HG03103 (cell line): ENCODE data around the gene PARD3B.

Experiments used
- ATAC-seq: cut with Tn5 transposase; IDR thresholded peaks from one replicate; pipeline ENCODE4 v1.9.1; 2021; ENCODE audit warnings: low read depth; ENCODE audit not compliant: unreplicated experiment

PARD3B gene

DNA sequence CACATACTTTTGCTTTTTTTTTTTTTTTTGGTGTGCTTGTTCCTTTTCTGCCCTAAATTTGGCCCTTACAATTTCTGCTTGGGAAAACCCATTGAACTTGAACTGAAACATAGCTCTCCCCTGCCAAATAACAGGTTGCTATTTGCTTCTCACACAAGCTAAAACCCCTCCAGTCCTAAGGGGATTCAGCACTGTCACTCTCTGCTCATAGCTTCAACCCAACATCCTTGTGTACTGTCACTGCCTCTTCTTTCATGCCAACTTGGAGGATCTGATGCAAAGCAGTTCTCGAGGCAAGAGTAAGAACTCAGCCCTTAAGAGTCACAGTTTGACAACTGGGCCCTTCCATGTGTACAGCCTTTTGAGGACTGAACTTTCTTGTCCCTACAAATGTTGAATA is 1106.4 kb downstream of the PARD3B start:
- no peak for ATAC-seq

DNA sequence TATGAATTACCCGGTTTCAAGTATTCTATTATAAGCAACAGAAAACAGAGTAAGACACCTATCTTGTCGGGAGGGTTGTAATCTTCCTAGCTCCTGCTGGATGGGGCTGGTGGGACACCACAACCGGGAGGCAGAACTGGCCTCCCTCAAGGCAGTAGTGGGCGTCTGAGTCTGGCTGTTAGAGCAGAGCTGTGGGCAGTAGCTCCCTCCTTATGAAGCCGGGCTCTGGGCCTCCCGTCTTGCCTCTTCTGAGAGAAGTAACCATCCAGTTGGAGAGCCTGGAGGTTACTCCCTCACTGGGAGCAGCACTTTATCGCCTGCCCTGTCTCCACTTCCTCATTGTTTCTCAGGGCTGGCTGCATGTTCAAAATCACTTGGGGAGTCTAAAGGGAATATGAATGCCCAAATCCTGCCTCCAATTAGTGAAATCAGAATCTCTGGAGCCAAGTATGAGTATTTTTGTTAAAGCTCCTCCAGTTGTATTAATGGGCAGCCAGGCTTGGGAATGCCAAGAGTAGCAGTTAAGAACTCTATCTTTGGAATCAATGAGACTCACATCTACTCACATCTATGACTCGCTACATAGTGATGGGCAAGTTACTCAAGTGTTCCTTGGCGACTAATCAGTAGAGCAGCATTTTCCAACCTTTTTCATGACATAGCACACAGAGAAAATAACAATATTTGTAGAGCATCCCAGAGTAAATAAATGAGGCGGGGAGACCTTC is 1109.8 kb downstream of the PARD3B start:
- ATAC-seq: no peak

DNA sequence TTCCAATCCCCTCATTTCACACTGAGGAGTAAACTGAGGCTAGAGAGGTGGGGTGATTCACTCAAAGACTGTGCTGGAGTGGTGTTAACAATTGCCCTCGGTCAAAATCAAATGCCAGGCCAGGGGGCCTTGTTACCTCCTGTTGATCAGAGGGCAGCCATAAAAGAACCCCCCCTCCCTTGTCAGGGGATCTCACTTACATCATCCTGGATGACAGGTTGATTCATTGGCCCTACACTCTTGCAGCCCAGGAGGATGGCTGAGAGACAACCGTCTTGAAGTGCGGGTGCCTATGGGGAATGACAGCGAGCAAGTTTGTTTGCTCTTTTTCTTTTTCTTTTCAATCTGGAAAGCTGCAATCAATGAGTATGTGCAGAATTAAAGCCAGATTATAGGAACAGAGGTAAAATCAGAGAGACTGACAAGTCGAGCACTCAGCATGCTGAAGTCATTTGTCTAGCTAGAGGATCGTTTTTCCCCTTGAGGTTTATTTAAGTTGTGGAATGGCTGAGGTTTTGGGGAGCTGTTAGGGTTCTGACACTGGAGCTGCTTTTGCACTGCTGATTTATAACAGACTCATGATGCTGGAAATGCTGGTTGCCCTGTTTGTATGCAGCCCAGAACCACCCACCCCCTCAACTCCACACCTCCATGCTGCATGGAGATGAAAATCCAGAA is 1110.6 kb downstream of the PARD3B start:
- no peak for ATAC-seq

DNA sequence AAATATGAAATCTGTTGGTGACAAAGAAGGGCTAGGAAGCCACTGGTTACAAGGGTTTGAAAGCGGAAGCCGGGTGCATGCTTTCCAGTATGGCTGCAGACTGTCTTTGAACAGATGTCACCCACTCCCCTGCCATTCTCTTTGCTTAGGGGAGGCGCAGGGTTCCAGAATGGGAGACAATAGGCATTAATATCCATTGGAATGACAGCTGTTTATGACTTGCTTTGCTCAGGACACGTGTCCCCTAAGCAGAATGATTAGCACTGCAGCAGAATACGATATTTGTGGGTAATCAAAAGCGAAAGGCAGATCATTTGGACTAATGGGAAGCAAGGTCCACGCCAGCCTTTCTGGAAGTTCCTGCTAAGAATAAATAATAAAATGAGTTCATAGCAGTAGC is 1111.2 kb downstream of the PARD3B start:
- ATAC-seq: no peak

DNA sequence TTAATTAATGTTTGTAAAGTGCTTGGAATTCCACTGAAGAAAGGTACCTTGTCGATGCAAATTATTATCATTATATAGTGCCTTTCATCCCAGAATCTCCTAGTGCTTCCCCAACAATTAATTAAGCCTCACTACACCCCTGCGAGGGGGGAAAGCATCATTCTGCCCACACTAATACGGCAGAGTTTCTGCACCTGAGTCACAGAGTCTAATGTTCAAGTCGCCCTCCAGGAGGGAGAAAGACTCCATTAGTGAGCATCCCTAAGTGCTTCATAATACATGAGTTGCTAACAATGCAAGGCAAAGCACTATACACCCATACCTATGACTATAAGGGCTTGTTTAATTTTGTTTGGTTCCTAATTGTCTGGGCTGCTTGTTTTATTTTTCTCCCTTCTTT is 1111.7 kb downstream of the PARD3B start:
- no peak for ATAC-seq

DNA sequence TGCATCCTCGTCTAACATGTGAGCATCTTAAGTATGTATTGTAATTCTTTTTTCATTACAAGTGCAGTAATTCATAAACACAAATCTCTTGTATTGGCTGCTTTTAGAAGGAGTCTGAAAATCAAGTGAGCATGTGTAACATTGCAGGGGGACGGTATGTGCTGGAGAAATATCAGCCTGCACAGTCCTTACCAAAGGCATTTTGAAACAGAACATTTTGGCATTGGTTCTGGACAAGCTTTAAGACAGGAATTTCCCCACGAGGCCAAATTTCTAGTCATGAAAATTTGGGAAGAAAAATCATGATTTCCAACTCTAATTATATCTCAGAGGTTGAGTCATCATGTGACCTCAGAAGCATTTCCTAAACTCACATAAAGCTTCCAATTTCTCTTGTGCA is 1112.3 kb downstream of the PARD3B start:
- ATAC-seq: no peak

DNA sequence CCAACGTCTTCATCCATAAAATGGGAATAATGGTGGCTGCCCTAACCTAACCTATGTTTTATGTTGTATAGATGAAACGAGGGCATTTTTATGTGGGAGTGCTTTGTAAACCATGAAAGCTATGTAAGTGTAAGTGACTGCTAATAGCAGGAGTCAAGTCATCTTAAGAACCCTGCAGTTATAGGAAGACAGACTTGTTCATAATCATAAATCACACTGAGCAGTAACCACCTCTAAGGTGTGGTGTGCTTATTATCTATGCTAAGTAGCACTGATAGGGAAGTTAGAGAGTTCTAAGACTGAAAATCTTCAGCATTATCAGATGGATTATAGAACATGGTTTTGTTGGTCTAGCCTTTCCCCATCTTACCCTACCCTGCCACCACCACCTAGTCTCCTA is 1112.8 kb downstream of the PARD3B start:
- no peak for ATAC-seq

DNA sequence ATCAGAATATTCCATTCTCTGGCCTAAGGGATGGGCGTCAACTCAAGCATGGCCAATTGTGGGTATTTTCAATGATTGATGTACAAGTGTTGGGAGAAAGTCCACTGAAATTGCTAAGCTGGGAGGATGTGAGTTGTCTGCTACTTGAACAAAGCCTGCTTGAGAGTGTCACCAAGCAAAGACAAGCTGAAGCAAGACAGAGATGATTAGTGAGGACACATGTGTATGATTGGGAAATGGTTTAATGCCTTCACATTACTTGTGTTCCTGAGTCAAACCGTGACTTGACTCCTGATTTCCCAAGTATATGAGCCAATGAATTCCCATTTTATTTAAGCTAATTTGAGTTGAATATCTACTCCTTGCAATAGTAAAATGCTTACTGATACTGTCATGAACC is 1113.3 kb downstream of the PARD3B start:
- no peak for ATAC-seq

DNA sequence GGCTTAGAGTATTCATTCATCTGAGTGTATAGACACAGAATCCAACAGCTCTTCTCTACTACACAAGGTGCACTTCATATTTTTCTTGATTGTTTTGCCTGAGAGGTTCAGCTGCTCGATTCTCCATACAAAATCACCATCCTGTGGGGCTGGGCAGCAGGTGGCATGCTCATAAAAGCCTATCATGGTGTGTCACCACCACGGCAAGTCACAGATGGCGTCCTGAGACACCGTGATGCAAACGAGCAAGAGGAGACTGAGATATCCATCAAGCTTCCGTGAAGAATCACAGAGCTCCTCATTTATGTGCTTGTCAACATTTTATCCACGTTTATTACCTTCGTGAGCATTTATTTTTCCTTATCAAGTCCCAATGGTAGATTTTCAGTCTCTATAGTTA is 1114.6 kb downstream of the PARD3B start:
- no peak for ATAC-seq

DNA sequence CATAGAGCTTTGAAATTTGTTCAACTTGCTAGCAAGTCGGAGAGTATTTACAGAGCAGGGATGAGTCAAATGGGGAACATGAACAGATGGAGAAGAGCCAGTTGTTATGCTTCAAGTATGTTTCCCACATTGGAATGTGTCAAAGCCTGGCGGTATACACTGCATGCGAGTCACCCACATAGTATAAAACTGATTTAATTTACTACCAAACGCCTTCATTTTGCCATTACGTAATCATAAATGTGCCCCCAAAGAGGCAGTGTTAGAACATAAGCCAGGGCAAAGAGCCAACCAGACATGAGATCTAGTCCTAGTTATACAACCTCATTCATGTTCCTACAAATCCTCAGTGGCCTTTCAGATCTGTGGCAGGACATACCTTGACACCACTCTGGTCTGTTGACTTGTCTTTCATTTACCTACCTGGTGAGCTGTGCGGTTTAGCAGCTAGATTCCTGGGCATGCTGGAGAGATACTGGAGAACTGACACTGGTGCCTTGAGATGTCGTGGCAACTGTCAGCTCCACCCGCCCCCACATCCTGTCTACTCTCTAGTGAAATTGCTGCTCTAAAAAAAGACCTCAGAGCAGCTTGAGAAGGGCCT is 1115.3 kb downstream of the PARD3B start:
- ATAC-seq: peak; percentile 76

DNA sequence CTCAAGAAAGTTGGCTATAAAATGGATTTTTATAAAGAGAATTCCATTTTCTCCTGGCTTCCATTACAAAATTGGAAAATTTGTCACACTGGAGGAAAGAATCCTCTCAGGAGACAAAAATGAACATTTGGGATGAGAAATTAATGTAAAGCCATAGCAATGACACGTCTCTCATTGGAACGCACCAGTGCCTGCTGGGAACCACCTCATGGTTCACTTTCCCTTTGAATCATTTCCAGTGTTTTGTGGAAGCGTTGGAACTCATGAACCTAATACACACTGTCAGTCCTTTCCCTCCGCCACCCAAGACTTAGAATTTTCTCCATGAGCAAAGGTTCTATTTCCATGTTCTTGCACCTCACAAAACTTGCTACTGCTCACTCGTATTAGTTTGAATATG is 1116.0 kb downstream of the PARD3B start:
- no peak for ATAC-seq

DNA sequence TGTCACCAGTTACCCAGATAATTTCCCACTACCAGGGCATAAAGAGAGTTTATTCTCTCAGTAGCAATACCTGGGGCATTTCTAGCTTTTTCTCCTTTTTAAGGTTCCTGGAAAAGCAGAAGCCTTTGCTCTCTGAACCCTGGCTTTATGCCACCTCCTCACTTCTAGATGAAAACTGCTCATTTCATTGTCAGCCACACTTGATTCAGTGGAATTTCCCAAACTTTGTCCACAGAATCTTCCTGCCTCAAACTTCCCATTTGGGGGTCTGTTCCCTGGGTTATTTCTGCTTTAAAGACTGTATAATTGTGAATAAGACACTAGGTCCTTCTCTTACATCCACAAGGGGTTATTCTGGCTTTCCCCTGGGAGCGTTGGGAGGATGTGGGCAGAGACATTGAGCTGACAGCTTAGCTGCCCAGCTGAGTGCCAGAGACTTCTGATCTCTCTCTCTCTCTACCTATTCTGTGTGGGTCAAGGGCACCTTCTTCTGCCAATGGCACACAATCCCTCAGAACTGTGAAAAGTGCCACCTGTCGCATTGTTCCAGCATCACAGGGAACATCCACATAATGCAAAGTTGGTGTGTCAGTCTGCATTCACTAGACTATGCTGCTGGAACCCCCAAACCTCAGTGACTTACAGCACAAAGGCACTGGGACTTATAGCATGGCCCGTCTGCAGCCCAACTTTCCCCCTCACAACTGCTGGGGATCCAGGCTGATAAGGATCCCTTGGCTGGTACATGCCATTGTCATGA is 1117.1 kb downstream of the PARD3B start:
- ATAC-seq: no peak

DNA sequence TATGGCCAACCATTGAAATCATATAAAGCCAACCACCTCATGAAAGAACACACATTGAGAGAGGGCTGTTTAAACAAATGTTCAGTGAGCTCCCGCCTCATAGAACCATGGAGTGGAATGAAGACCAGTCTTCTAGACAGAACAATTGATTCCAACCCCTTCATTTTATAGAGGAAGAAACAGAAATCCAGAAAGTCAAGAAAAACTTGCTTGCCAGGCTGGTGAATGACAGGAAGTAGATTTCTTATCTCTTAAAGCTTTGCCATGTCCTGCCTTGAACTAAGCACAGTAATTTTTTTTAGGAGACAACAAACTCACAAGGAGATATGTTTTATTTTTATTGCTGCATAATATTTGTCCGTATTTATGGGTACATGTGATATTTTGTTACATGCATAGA is 1120.5 kb downstream of the PARD3B start:
- ATAC-seq: no peak
